HEK293 (cell line): Measurements from ENCODE around the gene CRB2.
A peak's percentile ranks its signal among the peaks of the same experiment; 100 is the strongest.

Experiments used
- CTCF ChIA-PET: fragments of 350-600 bp; formaldehyde crosslinking; extraction: SDS; loops from one replicate; lab custom pipeline; 2021; ENCODE audit warnings: antibody characterized with exemption; lab: Yijun Ruan, JAX
- POLR2A ChIA-PET: fragments of 300-600 bp; formaldehyde crosslinking; extraction: SDS; loops from one replicate; lab custom pipeline; 2020; ENCODE audit warnings: antibody characterized with exemption, inconsistent platforms; lab: Yijun Ruan, JAX
- H3K27ac ChIP-seq: fragments of 200-500 bp; sonication (Bioruptor generic); 2 replicates; pipeline ENCODE4 v1.5.1; 2014; ENCODE audit warnings: low read depth, low read length, control low read depth, inconsistent platforms; ENCODE audit errors: extremely low read depth
- H3K36me3 ChIP-seq, 2 experiments: fragments of 200-500 bp in 1 of 2; sonication (Bioruptor generic) in 1 of 2; 1 replicate in 1 of 2; 2 replicates in 1 of 2; pipeline ENCODE4 v1.5.1; 2014 to 2017; ENCODE audit warnings: inconsistent platforms in 2 of 2, low read length in 2 of 2; ENCODE audit not compliant: control insufficient read depth in 2 of 2, insufficient read depth in 1 of 2
- H3K4me1 ChIP-seq: fragments of 200-500 bp; sonication (Bioruptor generic); 2 replicates; pipeline ENCODE4 v1.5.1; 2014; ENCODE audit warnings: mild to moderate bottlenecking, low read length, inconsistent platforms; ENCODE audit not compliant: control insufficient read depth, insufficient read depth
- H3K4me3 ChIP-seq: 2 replicates; pipeline ENCODE4 v1.5.1; 2011; ENCODE audit warnings: low read depth, mild to moderate bottlenecking, control low read depth, low read length, moderate library complexity
- H3K9me3 ChIP-seq: fragments of 200-500 bp; sonication (Bioruptor generic); 2 replicates; pipeline ENCODE4 v1.5.1; 2014; ENCODE audit warnings: low read depth, low read length, inconsistent platforms; ENCODE audit not compliant: control insufficient read depth, insufficient read depth
- BCL11A ChIP-seq: fragments of 450-650 bp; formaldehyde crosslinking; IDR thresholded peaks from 2 replicates; pipeline ENCODE4 v1.5.1; 2016; ENCODE audit warnings: low read depth, missing biosample characterization, missing genetic modification characterization
- BCL11B ChIP-seq: fragments of 450-650 bp; formaldehyde crosslinking; IDR thresholded peaks from 2 replicates; pipeline ENCODE4 v1.5.1; 2016; ENCODE audit warnings: low read depth, missing biosample characterization, missing genetic modification characterization
- BCL6B ChIP-seq: fragments of 450-650 bp; formaldehyde crosslinking; IDR thresholded peaks from 2 replicates; pipeline ENCODE4 v1.5.1; 2017; ENCODE audit warnings: missing biosample characterization, missing genetic modification characterization
- GLI2 ChIP-seq: fragments of 450-650 bp; formaldehyde crosslinking; IDR thresholded peaks from 2 replicates; pipeline ENCODE4; 2017; ENCODE audit warnings: missing biosample characterization, missing genetic modification characterization, low read depth, borderline replicate concordance
- GLIS1 ChIP-seq: fragments of 450-650 bp; formaldehyde crosslinking; IDR thresholded peaks from 2 replicates; pipeline ENCODE4 v1.5.1; 2016; ENCODE audit warnings: missing biosample characterization, missing genetic modification characterization
- KLF10 ChIP-seq: fragments of 450-650 bp; IDR thresholded peaks from 2 replicates; pipeline ENCODE4 v1.5.1; 2018; ENCODE audit warnings: missing biosample characterization, mild to moderate bottlenecking, missing genetic modification characterization
- SP2 ChIP-seq: fragments of 450-650 bp; formaldehyde crosslinking; IDR thresholded peaks from 2 replicates; pipeline ENCODE4 v1.5.1; 2016; ENCODE audit warnings: missing biosample characterization, missing genetic modification characterization
- WT1 ChIP-seq: fragments of 450-650 bp; formaldehyde crosslinking; IDR thresholded peaks from 2 replicates; pipeline ENCODE4 v1.5.1; 2016; ENCODE audit warnings: missing biosample characterization, missing genetic modification characterization
- YY1 ChIP-seq: fragments of 450-650 bp; formaldehyde crosslinking; IDR thresholded peaks from 2 replicates; pipeline ENCODE4 v1.5.1; 2018; ENCODE audit warnings: missing biosample characterization, missing genetic modification characterization
- ZEB2 ChIP-seq: fragments of 450-650 bp; formaldehyde crosslinking; IDR thresholded peaks from 2 replicates; pipeline ENCODE4 v1.5.1; 2016; ENCODE audit warnings: missing biosample characterization, missing genetic modification characterization
- ZIC2 ChIP-seq: fragments of 450-650 bp; formaldehyde crosslinking; IDR thresholded peaks from 2 replicates; pipeline ENCODE4 v1.5.1; 2016; ENCODE audit warnings: missing biosample characterization, missing genetic modification characterization
- ZNF112 ChIP-seq: fragments of 450-650 bp; formaldehyde crosslinking; IDR thresholded peaks from 2 replicates; pipeline ENCODE4 v1.5.0; 2017; ENCODE audit warnings: missing biosample characterization, missing genetic modification characterization
- ZNF24 ChIP-seq: fragments of 450-650 bp; formaldehyde crosslinking; IDR thresholded peaks from 2 replicates; pipeline ENCODE4 v1.5.1; 2016; ENCODE audit warnings: missing biosample characterization, missing genetic modification characterization
- ZNF324 ChIP-seq: fragments of 450-650 bp; formaldehyde crosslinking; IDR thresholded peaks from 2 replicates; pipeline ENCODE4 v1.5.1; 2016; ENCODE audit warnings: missing biosample characterization, missing genetic modification characterization
- ZNF707 ChIP-seq: fragments of 450-650 bp; formaldehyde crosslinking; IDR thresholded peaks from 2 replicates; pipeline ENCODE4 v1.5.1; 2016; ENCODE audit warnings: missing biosample characterization, missing genetic modification characterization
- ZNF777 ChIP-seq: fragments of 450-650 bp; formaldehyde crosslinking; IDR thresholded peaks from 2 replicates; pipeline ENCODE4 v1.5.1; 2017; ENCODE audit warnings: missing biosample characterization, missing genetic modification characterization, borderline replicate concordance
- ZNF830 ChIP-seq: fragments of 450-650 bp; IDR thresholded peaks from 2 replicates; pipeline ENCODE4 v1.5.0; 2018; ENCODE audit warnings: missing biosample characterization, missing genetic modification characterization, low read depth, mild to moderate bottlenecking, moderate library complexity
- TF ChIP-seq, protein P1 (sequence below): fragments of 450-650 bp; formaldehyde crosslinking; IDR thresholded peaks from 2 replicates; pipeline ENCODE4 v1.5.1; 2016; ENCODE audit warnings: missing biosample characterization, missing genetic modification characterization, low read depth
- TF ChIP-seq, protein P2 (sequence below): fragments of 450-650 bp; formaldehyde crosslinking; IDR thresholded peaks from 2 replicates; pipeline ENCODE4 v1.5.1; 2016; ENCODE audit warnings: missing biosample characterization, missing genetic modification characterization
- TF ChIP-seq, protein P3 (sequence below): fragments of 450-650 bp; formaldehyde crosslinking; IDR thresholded peaks from 2 replicates; pipeline ENCODE4; 2016; ENCODE audit warnings: missing biosample characterization, missing genetic modification characterization

Gene CRB2

GRCh38 chr9:123364241-123364824, 8.3 kb downstream of the CRB2 start (continued):
- TF ChIP-seq, protein P1, sequence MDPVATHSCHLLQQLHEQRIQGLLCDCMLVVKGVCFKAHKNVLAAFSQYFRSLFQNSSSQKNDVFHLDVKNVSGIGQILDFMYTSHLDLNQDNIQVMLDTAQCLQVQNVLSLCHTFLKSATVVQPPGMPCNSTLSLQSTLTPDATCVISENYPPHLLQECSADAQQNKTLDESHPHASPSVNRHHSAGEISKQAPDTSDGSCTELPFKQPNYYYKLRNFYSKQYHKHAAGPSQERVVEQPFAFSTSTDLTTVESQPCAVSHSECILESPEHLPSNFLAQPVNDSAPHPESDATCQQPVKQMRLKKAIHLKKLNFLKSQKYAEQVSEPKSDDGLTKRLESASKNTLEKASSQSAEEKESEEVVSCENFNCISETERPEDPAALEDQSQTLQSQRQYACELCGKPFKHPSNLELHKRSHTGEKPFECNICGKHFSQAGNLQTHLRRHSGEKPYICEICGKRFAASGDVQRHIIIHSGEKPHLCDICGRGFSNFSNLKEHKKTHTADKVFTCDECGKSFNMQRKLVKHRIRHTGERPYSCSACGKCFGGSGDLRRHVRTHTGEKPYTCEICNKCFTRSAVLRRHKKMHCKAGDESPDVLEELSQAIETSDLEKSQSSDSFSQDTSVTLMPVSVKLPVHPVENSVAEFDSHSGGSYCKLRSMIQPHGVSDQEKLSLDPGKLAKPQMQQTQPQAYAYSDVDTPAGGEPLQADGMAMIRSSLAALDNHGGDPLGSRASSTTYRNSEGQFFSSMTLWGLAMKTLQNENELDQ (tag by site-specific recombination): no peak
- no peak; the same call in 1 of the 2 replicates for TF ChIP-seq GLIS1 (tag by site-specific recombination)

GRCh38 chr9:123365287-123365880, 9.4 kb downstream of the CRB2 start:
- POLR2A ChIA-PET: no interaction called here
- H3K4me3 ChIP-seq: no peak overlapping the region
- no peak overlapping the region for H3K27ac ChIP-seq
- no peak for TF ChIP-seq BCL11B (tag by site-specific recombination)
- no peak for TF ChIP-seq KLF10 (tag by site-specific recombination)
- no peak for TF ChIP-seq ZNF324
- no peak for TF ChIP-seq BCL11A
- no peak for TF ChIP-seq YY1 (tag by site-specific recombination)
- no peak for TF ChIP-seq ZNF777
- TF ChIP-seq ZIC2 (tag by site-specific recombination): peak; percentile 55
- no peak for TF ChIP-seq ZNF24
- TF ChIP-seq ZNF707: no peak
- no peak for TF ChIP-seq ZNF830 (tag by site-specific recombination)
- TF ChIP-seq GLI2 (tag by site-specific recombination): no peak
- peak; percentile 36; the same call in 1 of the 2 replicates for TF ChIP-seq BCL6B (tag by site-specific recombination)
- TF ChIP-seq SP2: no peak
- TF ChIP-seq ZEB2 (tag by site-specific recombination): no peak
- no peak for TF ChIP-seq ZNF112 (tag by site-specific recombination)
- TF ChIP-seq, protein P2, sequence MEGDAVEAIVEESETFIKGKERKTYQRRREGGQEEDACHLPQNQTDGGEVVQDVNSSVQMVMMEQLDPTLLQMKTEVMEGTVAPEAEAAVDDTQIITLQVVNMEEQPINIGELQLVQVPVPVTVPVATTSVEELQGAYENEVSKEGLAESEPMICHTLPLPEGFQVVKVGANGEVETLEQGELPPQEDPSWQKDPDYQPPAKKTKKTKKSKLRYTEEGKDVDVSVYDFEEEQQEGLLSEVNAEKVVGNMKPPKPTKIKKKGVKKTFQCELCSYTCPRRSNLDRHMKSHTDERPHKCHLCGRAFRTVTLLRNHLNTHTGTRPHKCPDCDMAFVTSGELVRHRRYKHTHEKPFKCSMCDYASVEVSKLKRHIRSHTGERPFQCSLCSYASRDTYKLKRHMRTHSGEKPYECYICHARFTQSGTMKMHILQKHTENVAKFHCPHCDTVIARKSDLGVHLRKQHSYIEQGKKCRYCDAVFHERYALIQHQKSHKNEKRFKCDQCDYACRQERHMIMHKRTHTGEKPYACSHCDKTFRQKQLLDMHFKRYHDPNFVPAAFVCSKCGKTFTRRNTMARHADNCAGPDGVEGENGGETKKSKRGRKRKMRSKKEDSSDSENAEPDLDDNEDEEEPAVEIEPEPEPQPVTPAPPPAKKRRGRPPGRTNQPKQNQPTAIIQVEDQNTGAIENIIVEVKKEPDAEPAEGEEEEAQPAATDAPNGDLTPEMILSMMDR (tag by site-specific recombination): peak; percentile 20
- peak; percentile 72 for TF ChIP-seq GLIS1 (tag by site-specific recombination)
- TF ChIP-seq WT1: no peak
- TF ChIP-seq, protein P3, sequence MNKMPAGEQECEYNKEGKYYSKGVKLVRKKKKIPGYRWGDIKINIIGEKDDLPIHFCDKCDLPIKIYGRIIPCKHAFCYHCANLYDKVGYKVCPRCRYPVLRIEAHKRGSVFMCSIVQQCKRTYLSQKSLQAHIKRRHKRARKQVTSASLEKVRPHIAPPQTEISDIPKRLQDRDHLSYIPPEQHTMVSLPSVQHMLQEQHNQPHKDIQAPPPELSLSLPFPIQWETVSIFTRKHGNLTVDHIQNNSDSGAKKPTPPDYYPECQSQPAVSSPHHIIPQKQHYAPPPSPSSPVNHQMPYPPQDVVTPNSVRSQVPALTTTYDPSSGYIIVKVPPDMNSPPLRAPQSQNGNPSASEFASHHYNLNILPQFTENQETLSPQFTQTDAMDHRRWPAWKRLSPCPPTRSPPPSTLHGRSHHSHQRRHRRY (tag by site-specific recombination): no peak
- H3K36me3 ChIP-seq: no peaks in the 10 kb centered on the region
- CTCF ChIA-PET: interaction anchor here (0.6 to 1.5 kb wide), 6 partner anchors 10 to 51 kb away, joined by 3 to 9 read pairs (median 3); no protein-coding TSS in a partner anchor
- no peaks in the 10 kb centered on the region for H3K4me1 ChIP-seq
- no peaks in the 10 kb centered on the region for H3K9me3 ChIP-seq
